K562 (cell line): Measurements from ENCODE around the gene WASF1. TPM values are rescaled to one million over a fixed set of nuclear protein-coding genes. Genes with fewer than 3 reads are reported as not detected.

Source experiments
- ATAC-seq: fragments of 200-7000 bp; cut with Tn5 transposase; 3 replicates; pipeline ENCODE4 v1.9.1; 2020; ENCODE audit warnings: moderate library complexity
- BruUV-seq: library from RNA; stranded (reverse); fragments of 400-500 nt; replicated peaks from 2 replicates; lab custom pipeline; 2021; lab: Mats Ljungman, UMichigan
- CTCF ChIA-PET: fragments of 300-600 bp; formaldehyde crosslinking; extraction: SDS; loops from one replicate; lab custom pipeline; 2021; ENCODE audit warnings: low intra/inter-chr PET ratio; lab: Yijun Ruan, JAX
- POLR2A ChIA-PET: fragments of 300-600, 350-650 bp; sonication (Branson Sonifier 250); formaldehyde crosslinking; extraction: SDS; loops from one replicate; lab custom pipeline; 2021; ENCODE audit warnings: antibody characterized with exemption, inconsistent platforms; lab: Yijun Ruan, JAX
- DNase-seq, 4 experiments: peaks; one replicate each; pipeline versions ENCODE4 v3.0.0 to v3.0.0-alpha.2; 2011 to 2018; ENCODE audit warnings: low spot score in 3 of 4, mixed read lengths in 3 of 4; ENCODE audit errors: extremely low read depth in 1 of 4
- FAIRE-seq: peaks from 2 replicates; lab custom pipeline; 2011; peaks lifted over from hg19 to GRCh38; lab: Jason Lieb, UNC
- H2AFZ ChIP-seq: 2 replicates; pipeline ENCODE4 v1.6.0; 2011; ENCODE audit warnings: low read depth, low read length, control low read depth, inconsistent platforms
- H3K27ac ChIP-seq: fragments of 200-600 bp; 3 replicates; pipeline ENCODE4 v1.8.0; 2011; ENCODE audit warnings: low read depth, mild to moderate bottlenecking, control low read depth, inconsistent platforms, low read length, moderate library complexity, mixed read lengths; ENCODE audit errors: extremely low read depth
- H3K27me3 ChIP-seq, 2 experiments: fragments of 300-600 bp in 1 of 2; 2 replicates in 1 of 2; 3 replicates in 1 of 2; pipeline versions ENCODE4 v1.6.0 to v1.8.0; 2011; ENCODE audit warnings: inconsistent platforms in 2 of 2, low read length in 2 of 2, mild to moderate bottlenecking in 1 of 2, mixed read lengths in 1 of 2, moderate library complexity in 1 of 2; ENCODE audit not compliant: control insufficient read depth in 2 of 2, insufficient read depth in 2 of 2
- H3K36me3 ChIP-seq: fragments of 300-600 bp; 3 replicates; pipeline ENCODE4 v1.8.0; 2011; ENCODE audit warnings: mild to moderate bottlenecking, low read length, inconsistent platforms; ENCODE audit not compliant: control insufficient read depth, insufficient read depth
- H3K4me1 ChIP-seq, 2 experiments: fragments of 200-600 bp in 1 of 2; replicated peaks in 1 of 2; 2 replicates in 1 of 2; 3 replicates in 1 of 2; pipeline versions ENCODE4 v1.5.1 to v1.8.0; 2011; ENCODE audit warnings: inconsistent platforms in 2 of 2, low read length in 2 of 2, mild to moderate bottlenecking in 1 of 2, mixed read lengths in 1 of 2, moderate library complexity in 1 of 2; ENCODE audit not compliant: control insufficient read depth in 2 of 2, insufficient read depth in 2 of 2
- H3K4me2 ChIP-seq: 2 replicates; pipeline ENCODE4 v1.6.1; 2011; ENCODE audit warnings: low read length, control low read depth, inconsistent platforms, mixed read lengths; ENCODE audit not compliant: insufficient read depth
- H3K4me3 ChIP-seq: fragments of 200-600 bp; sonication (generic), shearing (Covaris generic); 2 replicates; pipeline ENCODE4 v1.5.1; 2016; ENCODE audit warnings: control low read depth, inconsistent platforms
- H3K79me2 ChIP-seq: fragments of 200-600 bp; 3 replicates; pipeline ENCODE4 v1.8.0; 2011; ENCODE audit warnings: low read length, inconsistent platforms; ENCODE audit not compliant: control insufficient read depth, insufficient read depth
- H3K9ac ChIP-seq, 2 experiments: 2 replicates each; pipeline versions ENCODE4 v1.6.0 to v1.6.1; 2011; ENCODE audit warnings: low read depth in 2 of 2, low read length in 2 of 2, control low read depth in 1 of 2, inconsistent platforms in 1 of 2, mild to moderate bottlenecking in 1 of 2, mixed read lengths in 1 of 2; ENCODE audit not compliant: insufficient read depth in 1 of 2
- H3K9me1 ChIP-seq: one replicate; pipeline ENCODE4 v1.6.0; 2011; ENCODE audit warnings: inconsistent platforms, mild to moderate bottlenecking, low read length, moderate library complexity; ENCODE audit not compliant: control insufficient read depth, insufficient read depth
- H3K9me3 ChIP-seq: replicated peaks from 2 replicates; pipeline ENCODE4 v1.5.1; 2011; ENCODE audit warnings: low read depth, low read length, inconsistent platforms; ENCODE audit not compliant: control insufficient read depth, insufficient read depth
- H4K20me1 ChIP-seq: replicated peaks from 2 replicates; pipeline ENCODE4 v1.6.1; 2011; ENCODE audit warnings: low read length, inconsistent platforms, mixed read lengths; ENCODE audit not compliant: control insufficient read depth, insufficient read depth
- ARID4B ChIP-seq: sonication (generic); formaldehyde crosslinking; IDR thresholded peaks from 2 replicates; pipeline ENCODE4 v1.8.0; 2022; ENCODE audit warnings: mild to moderate bottlenecking, missing genetic modification reagents
- MITF ChIP-seq: IDR thresholded peaks from 2 replicates; pipeline ENCODE4 v1.6.1; 2014; ENCODE audit warnings: antibody characterized with exemption
- XRCC4 ChIP-seq: IDR thresholded peaks from one replicate; pipeline ENCODE4 v1.6.1; 2011; ENCODE audit not compliant: insufficient read depth, insufficient read length; ENCODE audit errors: extremely low read depth
- ZNF592 ChIP-seq: fragments of 450-650 bp; IDR thresholded peaks from 2 replicates; pipeline ENCODE4 v1.6.1; 2017; ENCODE audit warnings: antibody characterized with exemption, mild to moderate bottlenecking
- ZNF639 ChIP-seq, 2 experiments: fragments of 200-800 bp in 1 of 2; sonication (Bioruptor generic) in 1 of 2; sonication (generic) in 1 of 2; formaldehyde crosslinking in 1 of 2; IDR thresholded peaks in 1 of 2; conservative IDR thresholded peaks in 1 of 2; 2 replicates each; pipeline versions ENCODE4 v1.5.0 to v1.6.1; 2016 to 2020; ENCODE audit warnings: missing compliant biosample characterization in 1 of 2, missing genetic modification characterization in 1 of 2, missing genetic modification reagents in 1 of 2
- in situ Hi-C: fragments of 300-500 bp; cut with MboI; formaldehyde crosslinking; loops from 4 replicates; pipeline ENCODE4 v1.15.0; 2018; ENCODE audit warnings: inconsistent platforms, mixed read lengths
- intact Hi-C: fragments of 100-400 bp; cut with micrococcal nuclease; formaldehyde crosslinking; loops from 2 replicates; pipeline ENCODE4 v1.14.2; 2022
- polyA plus RNA-seq, 8 experiments: library from polyadenylated mRNA; depleted of rRNA in 4 of 8; stranded (reverse) in 5 of 8; unstranded in 3 of 8; fragments of >200 nt; fragmentation: Nextera tagmentation in 2 of 8; fragmentation: Illumina TruSeq in 1 of 8; extraction: Ambion mirVana in 2 of 8; extraction: Trizol in 1 of 8; gene quantifications; 2 replicates each; pipeline versions ENCODE4 v1.2.1 to v1.2.3, GENCODE V29; 2011 to 2014; ENCODE audit warnings: inconsistent platforms in 1 of 8, missing spikeins in 1 of 8
- total RNA-seq, 7 experiments: library from RNA; depleted of rRNA in 6 of 7; stranded (reverse); fragments of >200 nt in 6 of 7; fragmentation: Illumina TruSeq in 2 of 7; extraction: Trizol in 2 of 7; gene quantifications; 2 replicates each; pipeline versions ENCODE4 v1.2.1 to v1.2.3, GENCODE V29; 2011 to 2021; ENCODE audit warnings: low replicate concordance in 1 of 7

The WASF1 gene
- total and polyA plus RNA-seq, 9 of the 15 experiments (the other 6 are each of a cell fraction or from before 2014, with no cell fraction given): 2.1 to 18.2 (median 7.4) TPM

- no peaks in the 10 kb centered on the region for H4K20me1 ChIP-seq
- H3K27me3 ChIP-seq: no peaks in the 10 kb centered on the region
- ChIA-PET CTCF (no interaction called here), POLR2A (no interaction called here)
- intact Hi-C loops: no loop called here
- no peak overlapping the region for H3K4me2 ChIP-seq
- H3K9ac ChIP-seq: no peak overlapping the region
- H3K4me3 ChIP-seq: no peak overlapping the region
- no peak overlapping the region for H3K27ac ChIP-seq
- H3K36me3 ChIP-seq: no peaks in the 10 kb centered on the region
- ATAC-seq: no peak
- BruUV-seq: no TSS peak
- in situ Hi-C loops: no loop called here
- FAIRE-seq: no peak
- no peak for DNase-seq
- H3K4me1 ChIP-seq: no peaks in the 10 kb centered on the region
- H3K79me2 ChIP-seq: no peaks in the 10 kb centered on the region
- H3K9me3 ChIP-seq: no peaks in the 10 kb centered on the region
- H3K9me1 ChIP-seq: no peaks in the 10 kb centered on the region
- no peak for TF ChIP-seq ZNF592
- no peak for TF ChIP-seq MITF
- TF ChIP-seq XRCC4: no peak
- TF ChIP-seq ARID4B (CRISPR knock-in tag): no peak
- TF ChIP-seq ZNF639 (CRISPR knock-in tag; conservative IDR thresholded peaks at IDR 0.05 in 1 of 2, IDR thresholded peaks at IDR 0.05 in 1 of 2): no peak
- H2AFZ ChIP-seq: no peak overlapping the region
These were observed 54.1 kb downstream of the WASF1 start for GRCh38 chr6:110125361-110125760.
